A673 (cell line): ENCODE results near the gene ARFGAP2.
A peak's percentile ranks its signal among the peaks of the same experiment; 100 is the strongest.

Source experiments
- CTCF ChIP-seq: fragments of 300-800, 200-600 bp; sonication (generic); conservative IDR thresholded peaks from 2 replicates; pipeline ENCODE4 v1.5.1; 2017; ENCODE audit warnings: low read depth, mild to moderate bottlenecking, antibody characterized with exemption, low read length, moderate library complexity, mixed read lengths
- EZH2 ChIP-seq: fragments of 200-600 bp; sonication (generic); IDR thresholded peaks from 2 replicates; pipeline ENCODE4 v1.6.1; 2017; ENCODE audit warnings: borderline replicate concordance, low read depth, mild to moderate bottlenecking, mixed read lengths, antibody characterized with exemption, low read length; ENCODE audit not compliant: poor library complexity, severe bottlenecking

DNA sequence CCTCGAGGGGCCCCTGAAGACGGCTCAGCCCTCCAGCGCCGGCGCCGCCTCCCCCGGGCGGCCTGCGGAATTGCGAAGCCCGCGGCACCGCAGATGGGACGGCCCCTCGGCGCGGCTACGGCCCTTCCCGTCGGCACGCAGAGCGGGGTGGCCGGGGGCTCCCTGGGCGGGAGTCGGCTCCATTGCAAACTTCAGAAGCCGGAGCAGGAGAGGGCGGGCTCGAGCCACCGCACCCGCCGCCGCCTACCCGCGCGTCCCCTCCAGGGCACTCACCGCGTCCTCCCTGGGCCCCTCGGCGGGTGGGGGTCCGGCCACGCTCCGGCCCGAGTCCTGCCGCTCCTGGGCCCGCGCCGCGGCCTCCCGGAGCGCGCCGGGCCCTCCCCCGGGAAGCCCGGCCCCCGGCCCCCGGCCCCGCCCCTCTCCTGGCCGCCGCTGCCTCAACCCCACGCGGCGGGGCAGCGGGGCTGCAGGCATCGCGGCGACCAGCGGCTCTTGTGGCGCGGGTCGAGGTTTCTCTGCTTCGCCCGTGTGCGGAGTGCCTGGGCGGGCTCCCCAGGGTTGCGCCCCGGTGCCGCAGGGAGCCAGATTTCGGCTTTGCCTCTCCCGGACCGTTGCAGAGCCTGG, 9.5 kb upstream of the ARFGAP2 start, which contains the start of gene PACSIN3:
- 0 out of 2 replicates have a peak, but pooled peaks have one; percentile 15 for TF ChIP-seq CTCF
- TF ChIP-seq EZH2: no peak
